H9 (cell line): ENCODE results near the gene TRPT1. TPM values are rescaled to one million over a fixed set of nuclear protein-coding genes. Genes with fewer than 3 reads are reported as not detected.
"Not testable (repeated sequence)": the region's sequence is repeated elsewhere in the genome, so short reads cannot be mapped to it uniquely, and the experiment has no call there.

Experiments
- DNase-seq: peaks from one replicate; pipeline ENCODE4 v3.0.0-alpha.2; 2017
- H2AFZ ChIP-seq: one replicate; pipeline ENCODE4 v1.6.1; 2013; ENCODE audit warnings: mild to moderate bottlenecking, low read length, control low read depth, moderate library complexity
- H2AK5ac ChIP-seq: 2 replicates; pipeline ENCODE4 v1.6.1; 2013; ENCODE audit warnings: low read length, control low read depth, mixed read lengths; ENCODE audit not compliant: insufficient read length
- H2BK120ac ChIP-seq: one replicate; pipeline ENCODE4 v1.6.1; 2013; ENCODE audit warnings: low read depth, mild to moderate bottlenecking, low read length, control low read depth, inconsistent platforms; ENCODE audit not compliant: poor library complexity, severe bottlenecking
- H2BK12ac ChIP-seq: 2 replicates; pipeline ENCODE4 v1.6.1; 2013; ENCODE audit warnings: low read length, control low read depth, mixed read lengths, low read depth; ENCODE audit not compliant: insufficient read length
- H2BK15ac ChIP-seq: 2 replicates; pipeline ENCODE4 v1.6.1; 2013; ENCODE audit warnings: low read depth, low read length, control low read depth
- H2BK20ac ChIP-seq: one replicate; pipeline ENCODE4 v1.6.1; 2013; ENCODE audit warnings: low read depth, mild to moderate bottlenecking, low read length, control low read depth, inconsistent platforms; ENCODE audit not compliant: poor library complexity, severe bottlenecking
- H2BK5ac ChIP-seq: 2 replicates; pipeline ENCODE4 v1.6.1; 2013; ENCODE audit warnings: low read length, control low read depth, mixed read lengths; ENCODE audit not compliant: insufficient read length
- H3K14ac ChIP-seq: 2 replicates; pipeline ENCODE4 v1.6.1; 2013; ENCODE audit warnings: low read length, control low read depth; ENCODE audit not compliant: insufficient read depth
- H3K18ac ChIP-seq: 2 replicates; pipeline ENCODE4 v1.6.1; 2013; ENCODE audit warnings: low read depth, mild to moderate bottlenecking, mixed read lengths, low read length, control low read depth; ENCODE audit not compliant: insufficient read length
- H3K23ac ChIP-seq: 2 replicates; pipeline ENCODE4 v1.6.1; 2013; ENCODE audit warnings: low read length, control low read depth, mixed read lengths, low read depth; ENCODE audit not compliant: insufficient read length
- H3K23me2 ChIP-seq: 2 replicates; pipeline ENCODE4 v1.6.1; 2013; ENCODE audit warnings: low read depth, mild to moderate bottlenecking, mixed read lengths, low read length, control low read depth; ENCODE audit not compliant: insufficient read length, poor library complexity, severe bottlenecking
- H3K27ac ChIP-seq: 2 replicates; pipeline ENCODE4 v1.5.1; 2013; ENCODE audit warnings: low read length, control low read depth, mixed read lengths, low read depth; ENCODE audit not compliant: insufficient read length
- H3K27me3 ChIP-seq: 2 replicates; pipeline ENCODE4 v1.6.1; 2013; ENCODE audit warnings: low read length, control low read depth, inconsistent platforms; ENCODE audit not compliant: insufficient read depth
- H3K4ac ChIP-seq: 2 replicates; pipeline ENCODE4 v1.6.1; 2013; ENCODE audit warnings: low read depth, mild to moderate bottlenecking, control low read depth, inconsistent platforms, low read length, moderate library complexity
- H3K4me1 ChIP-seq: 2 replicates; pipeline ENCODE4 v1.6.1; 2013; ENCODE audit warnings: low read length, control low read depth, inconsistent platforms; ENCODE audit not compliant: insufficient read depth
- H3K4me2 ChIP-seq: 2 replicates; pipeline ENCODE4 v1.6.1; 2013; ENCODE audit warnings: low read length, control low read depth, mixed read lengths; ENCODE audit not compliant: insufficient read length, insufficient read depth
- H3K56ac ChIP-seq: 2 replicates; pipeline ENCODE4 v1.6.1; 2013; ENCODE audit warnings: low read depth, mild to moderate bottlenecking, mixed read lengths, low read length, control low read depth; ENCODE audit not compliant: insufficient read length
- H3K79me1 ChIP-seq: 2 replicates; pipeline ENCODE4 v1.6.1; 2013; ENCODE audit warnings: low read depth, mild to moderate bottlenecking, moderate library complexity, low read length, control low read depth, inconsistent platforms; ENCODE audit not compliant: insufficient read depth, poor library complexity, severe bottlenecking
- H3K79me2 ChIP-seq: 2 replicates; pipeline ENCODE4 v1.6.1; 2013; ENCODE audit warnings: low read length, control low read depth, inconsistent platforms; ENCODE audit not compliant: insufficient read depth
- H3K9ac ChIP-seq: 2 replicates; pipeline ENCODE4 v1.6.1; 2013; ENCODE audit warnings: low read length, control low read depth, mixed read lengths; ENCODE audit not compliant: insufficient read length; ENCODE audit errors: extremely low read depth
- H3K9me3 ChIP-seq: one replicate; pipeline ENCODE4 v1.6.1; 2013; ENCODE audit warnings: low read depth, low read length, inconsistent platforms; ENCODE audit not compliant: control insufficient read depth
- H3T11ph ChIP-seq: one replicate; pipeline ENCODE4 v1.6.1; 2013; ENCODE audit warnings: mild to moderate bottlenecking, low read length, control low read depth, inconsistent platforms
- H4K20me1 ChIP-seq: one replicate; pipeline ENCODE4 v1.6.1; 2013; ENCODE audit not compliant: control insufficient read depth, insufficient read length, insufficient read depth
- H4K5ac ChIP-seq: 2 replicates; pipeline ENCODE4 v1.6.1; 2013; ENCODE audit warnings: low read depth, mild to moderate bottlenecking, mixed read lengths, low read length, control low read depth; ENCODE audit not compliant: insufficient read length
- H4K8ac ChIP-seq: replicated peaks from 2 replicates; pipeline ENCODE4 v1.6.1; 2013; ENCODE audit warnings: low read length, control low read depth, mixed read lengths, low read depth; ENCODE audit not compliant: insufficient read length
- H4K91ac ChIP-seq: 2 replicates; pipeline ENCODE4 v1.6.1; 2013; ENCODE audit warnings: low read depth, mild to moderate bottlenecking, moderate library complexity, mixed read lengths, low read length, control low read depth; ENCODE audit not compliant: insufficient read length
- H3K27ac Mint-ChIP-seq, 3 experiments: 2 replicates in 2 of 3; 3 replicates in 1 of 3; pipeline ENCODE4 v1.8.0; 2020 to 2021; ENCODE audit warnings: mixed read lengths in 3 of 3, mild to moderate bottlenecking in 1 of 3, moderate library complexity in 1 of 3
- H3K27me3 Mint-ChIP-seq: 2 replicates; pipeline ENCODE4 v1.8.0; 2021; ENCODE audit warnings: low read depth, mild to moderate bottlenecking, moderate library complexity, mixed read lengths
- H3K36me3 Mint-ChIP-seq, 3 experiments: 2 replicates in 2 of 3; 3 replicates in 1 of 3; pipeline ENCODE4 v1.8.0; 2020 to 2021; ENCODE audit warnings: low read depth in 3 of 3, mixed read lengths in 3 of 3; ENCODE audit not compliant: insufficient read depth in 1 of 3
- H3K4me1 Mint-ChIP-seq, 2 experiments: 2 replicates each; pipeline ENCODE4 v1.8.0; 2020; ENCODE audit warnings: mixed read lengths in 2 of 2
- H3K4me3 Mint-ChIP-seq, 2 experiments: 2 replicates in 1 of 2; 3 replicates in 1 of 2; pipeline ENCODE4 v1.8.0; 2020 to 2021; ENCODE audit warnings: mild to moderate bottlenecking in 2 of 2, mixed read lengths in 2 of 2, moderate library complexity in 1 of 2
- H3K9me3 Mint-ChIP-seq, 2 experiments: 2 replicates in 1 of 2; 3 replicates in 1 of 2; pipeline ENCODE4 v1.8.0; 2020; ENCODE audit warnings: mild to moderate bottlenecking in 2 of 2, mixed read lengths in 2 of 2, moderate library complexity in 1 of 2
- CTCF ChIP-seq: fragments of 200-600 bp; sonication (generic); conservative IDR thresholded peaks from 3 replicates; pipeline ENCODE4 v1.8.0; 2021; ENCODE audit warnings: antibody characterized with exemption, mild to moderate bottlenecking
- WGBS: extraction: QIAGEN DNeasy Blood & Tissue Kit; methylation state at CpG from one replicate; pipeline ENCODE4 v1.1.7; 2013; ENCODE audit warnings: missing lambda C conversion rate, low lambda C conversion rate, mixed read lengths; ENCODE audit not compliant: insufficient read length; ENCODE audit errors: extremely low coverage; 5-methylcytosine and 5-hydroxymethylcytosine counted together
- total RNA-seq: library from RNA; stranded (reverse); gene quantifications from 2 replicates; pipeline ENCODE4 v1.2.1, GENCODE V29; 2021

The TRPT1 gene
- total RNA-seq, 1 experiment from 2014 or later = 33.6 TPM

DNA sequence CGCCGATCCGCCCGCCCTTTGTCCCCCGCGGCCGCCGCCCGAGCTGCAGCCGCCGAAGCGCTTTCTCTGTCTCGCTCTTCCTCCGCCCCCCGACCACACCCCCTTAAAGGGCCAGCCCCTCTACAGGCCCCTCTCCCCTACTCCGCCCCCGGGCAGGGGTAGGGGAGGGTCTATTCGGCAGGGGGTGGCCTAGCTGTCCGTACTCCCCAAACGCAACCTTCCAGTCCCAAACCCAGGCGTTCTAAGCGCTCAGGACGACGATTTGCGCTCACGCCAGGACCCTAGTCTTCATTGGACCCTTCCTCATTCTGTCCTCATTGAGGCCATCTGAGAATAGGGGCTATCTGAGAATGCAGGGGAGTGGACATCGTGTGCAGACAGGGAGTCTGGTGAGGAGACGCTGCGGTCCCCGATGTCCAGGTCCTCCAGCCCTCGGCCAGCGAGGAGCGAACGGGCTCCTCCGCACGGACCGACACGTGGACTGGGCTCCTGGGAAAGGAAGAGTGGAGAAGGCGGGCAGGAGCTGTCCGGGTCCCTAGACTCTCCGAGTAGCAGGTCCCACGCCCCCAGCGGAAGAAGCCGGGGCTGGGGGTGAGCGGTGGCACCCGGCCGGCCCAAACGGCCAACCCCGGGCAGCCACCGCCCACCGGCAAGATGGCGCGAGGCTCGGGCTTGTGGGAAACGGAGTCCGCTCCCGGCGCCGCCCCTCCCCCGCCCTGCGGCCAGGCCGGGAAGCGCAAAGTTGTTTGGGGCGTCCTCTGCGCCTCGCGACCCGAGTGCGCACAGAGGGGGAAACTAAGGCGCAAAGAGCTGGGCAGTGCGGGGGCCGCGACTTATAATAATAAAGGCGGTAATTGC, 21.1 kb upstream of the TRPT1 start, which contains the start of gene PPP1R14B:
Gene PPP1R14B (minus strand): TSS at position 73 of the 858 bp plus-strand sequence. CDS start 270 bp downstream, outside the sequence.
- no peak within 1 kb of the TSS for H3K4ac ChIP-seq
- peak within 1 kb of the TSS; percentile 88 to 94 for H3K4me3 Mint-ChIP-seq
- no peaks in the 10 kb centered on the region for H3K27me3 ChIP-seq
- H3K27me3 Mint-ChIP-seq = no peaks in the 10 kb centered on the region
- H2BK5ac ChIP-seq = no peak within 1 kb of the TSS
- H4K20me1 ChIP-seq = no peaks in the 10 kb centered on the region
- no peak within 1 kb of the TSS for H4K5ac ChIP-seq
- no peaks in the 10 kb centered on the region for H3K9me3 ChIP-seq
- H3K9me3 Mint-ChIP-seq = no peaks in the 10 kb centered on the region; a peak in 1 of 5 replicates
- H4K91ac ChIP-seq = no peak within 1 kb of the TSS
- peaks cover 12 to 22% (median 13%) of the 10 kb centered on the region in 3 experiments; a peak in 6 of 7 replicates for H3K36me3 Mint-ChIP-seq
- WGBS = no CpG with 5 or more reads among the region's 74 CpGs
- H3K27ac Mint-ChIP-seq = peak within 1 kb of the TSS; percentile 95 to 98 (median 96)
- H3K4me1 ChIP-seq = peaks cover 9% of the 10 kb centered on the region; the same call in 1 of the 2 replicates
- H3T11ph ChIP-seq = no peak within 1 kb of the TSS
- peaks cover 28% of the 10 kb centered on the region for H3K23me2 ChIP-seq
- no peak within 1 kb of the TSS for H3K56ac ChIP-seq
- peak within 1 kb of the TSS; percentile 59 for H3K9ac ChIP-seq
- H4K8ac ChIP-seq = no peak within 1 kb of the TSS
- H2AK5ac ChIP-seq = no peak within 1 kb of the TSS
- H2BK20ac ChIP-seq = no peak within 1 kb of the TSS
- H3K27ac ChIP-seq = no peak within 1 kb of the TSS
- peak within 1 kb of the TSS; percentile 43 for H2AFZ ChIP-seq
- H2BK120ac ChIP-seq = no peak within 1 kb of the TSS
- no peak within 1 kb of the TSS for H2BK15ac ChIP-seq
- H2BK12ac ChIP-seq = no peak within 1 kb of the TSS
- peak; percentile 95 for DNase-seq
- H3K79me1 ChIP-seq = peaks cover 3% of the 10 kb centered on the region
- peaks cover 40 to 53% of the 10 kb centered on the region in 2 experiments for H3K4me1 Mint-ChIP-seq
- peak within 1 kb of the TSS; percentile 33 for H3K18ac ChIP-seq
- peak; percentile 39; the same call in 2 of the 3 replicates for TF ChIP-seq CTCF
- H3K14ac ChIP-seq = peak within 1 kb of the TSS; percentile 37
- peaks cover 9% of the 10 kb centered on the region; the same call in 1 of the 2 replicates for H3K79me2 ChIP-seq
- H3K4me2 ChIP-seq = peak within 1 kb of the TSS; percentile 99
- H3K23ac ChIP-seq = no peak within 1 kb of the TSS

GRCh38 chr11:64246621-64246870, 20.6 kb upstream of the TRPT1 start:
- no CpG with 5 or more reads among the region's 43 CpGs for WGBS
- H2AFZ ChIP-seq, H3K4me1 ChIP-seq, H4K8ac ChIP-seq, H2BK12ac ChIP-seq, H3K56ac ChIP-seq, H3K9ac ChIP-seq, H3K27ac ChIP-seq, DNase-seq, H3K27me3 Mint-ChIP-seq, H3K27me3 ChIP-seq, H3K9me3 ChIP-seq, H3K14ac ChIP-seq, H3K18ac ChIP-seq, H3K79me1 ChIP-seq, H2AK5ac ChIP-seq, H2BK15ac ChIP-seq, H4K5ac ChIP-seq, H3K79me2 ChIP-seq, H3K4me2 ChIP-seq, H3K4ac ChIP-seq, H3K9me3 Mint-ChIP-seq, H4K91ac ChIP-seq, H3T11ph ChIP-seq, H2BK5ac ChIP-seq, H3K23ac ChIP-seq, H2BK20ac ChIP-seq, H2BK120ac ChIP-seq, H4K20me1 ChIP-seq, H3K27ac Mint-ChIP-seq: not testable (repeated sequence)
- H3K36me3 Mint-ChIP-seq = peaks cover 12 to 22% (median 13%) of the 10 kb centered on the region in 3 experiments; a peak in 6 of 7 replicates
- peaks cover 40 to 49% of the 10 kb centered on the region in 2 experiments for H3K4me1 Mint-ChIP-seq
- peaks cover 25% of the 10 kb centered on the region for H3K23me2 ChIP-seq
- peak overlapping the region; percentile 79 to 93 for H3K4me3 Mint-ChIP-seq
